Inferior parietal cortex (tissue), 1 donor: ENCODE measurements around the gene OXER1.
A peak's percentile ranks its signal among the peaks of the same experiment; 100 is the strongest.
"Not testable (repeated sequence)": the region's sequence is repeated elsewhere in the genome, so short reads cannot be mapped to it uniquely, and the experiment has no call there.

Source experiments
- DNase-seq: peaks from one replicate; pipeline ENCODE4 v3.0.0-alpha.2; 2016; ENCODE audit errors: extremely low spot score

OXER1 gene

DNA sequence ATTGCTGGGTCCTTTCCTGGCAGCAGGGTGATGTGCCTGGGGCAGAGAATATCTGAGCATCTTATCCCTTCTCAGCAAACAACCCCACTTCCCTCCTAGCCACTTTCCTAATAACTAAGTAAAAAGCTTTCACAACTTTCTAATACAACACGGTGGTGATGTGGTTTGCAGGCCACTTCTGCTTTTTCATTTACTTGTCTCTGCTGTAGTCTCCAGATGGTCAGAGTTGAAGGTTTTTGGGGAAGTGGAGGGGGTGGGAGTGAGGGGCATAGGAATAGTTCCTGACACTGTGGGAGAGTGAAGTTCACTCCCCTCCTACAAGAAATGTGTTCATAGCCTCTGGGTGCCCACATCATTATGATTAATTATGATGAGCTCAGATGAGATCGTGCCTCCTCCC is 11.6 kb downstream of the OXER1 start:
- DNase-seq = no peak

DNA sequence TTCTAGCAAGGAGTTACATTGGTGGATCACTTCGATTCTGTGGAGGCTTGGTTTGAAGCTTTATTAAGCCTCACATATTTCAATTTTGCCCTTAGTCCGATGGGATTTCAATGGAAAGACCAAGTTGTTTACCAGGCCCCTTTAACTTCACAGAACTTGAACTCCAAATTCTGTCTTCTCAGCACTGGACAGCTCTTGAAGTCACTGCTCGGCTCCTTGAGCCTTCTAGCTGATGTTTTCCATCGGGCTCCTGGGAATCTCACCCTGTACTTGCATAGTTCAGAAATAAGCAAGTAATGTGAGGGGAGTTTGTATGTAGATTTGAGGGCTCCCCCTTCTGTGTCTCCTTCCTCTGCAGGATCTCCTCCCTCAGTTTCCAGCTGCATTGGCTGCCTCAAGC is 15.1 kb downstream of the OXER1 start:
- no peak for DNase-seq

DNA sequence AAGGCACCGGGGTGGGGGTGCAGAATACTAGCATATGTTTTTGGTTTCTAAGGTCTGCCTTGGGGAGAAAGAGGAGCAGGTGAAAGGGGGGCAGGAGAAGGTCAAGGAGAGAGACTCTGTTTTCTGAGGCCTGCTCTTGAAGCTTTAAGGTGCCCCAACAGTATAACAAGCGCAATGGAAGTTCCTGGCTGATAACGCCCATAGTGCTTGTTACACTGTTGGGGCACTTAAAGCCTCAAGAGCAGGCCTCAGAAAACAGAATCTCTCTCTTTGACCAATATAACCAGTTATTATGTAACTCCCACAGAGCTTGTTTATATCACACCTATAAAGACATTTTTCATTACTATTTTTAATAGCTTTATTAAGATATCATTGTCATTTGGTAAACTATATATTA is 16.5 kb downstream of the OXER1 start:
- DNase-seq = no peak

DNA sequence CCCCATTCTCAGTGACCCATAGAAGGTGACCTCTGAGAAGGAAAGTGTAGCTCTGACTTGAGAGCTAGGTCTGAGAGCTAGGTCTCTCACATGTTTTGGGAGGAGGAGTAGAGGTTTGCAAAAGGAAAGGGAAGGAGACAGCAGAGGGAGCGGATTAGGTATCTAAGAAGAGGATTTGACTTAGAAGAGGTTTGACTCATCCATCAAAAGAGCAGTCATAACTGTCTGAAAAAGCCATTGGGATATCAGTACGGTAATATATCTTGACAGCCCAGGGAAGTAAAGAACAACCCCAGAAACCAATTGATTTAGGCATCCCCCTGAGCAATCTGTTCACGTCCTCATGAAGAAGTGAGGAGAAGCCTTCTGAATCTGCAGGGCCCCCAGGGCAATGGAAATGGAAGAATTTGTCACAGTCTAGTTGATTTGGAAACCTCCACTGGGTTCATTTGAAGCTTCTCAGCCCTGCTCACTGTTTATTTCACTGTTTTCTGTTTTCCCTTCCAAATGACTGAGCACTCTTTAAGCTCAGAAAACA is 19.3 kb downstream of the OXER1 start:
- no peak for DNase-seq

DNA sequence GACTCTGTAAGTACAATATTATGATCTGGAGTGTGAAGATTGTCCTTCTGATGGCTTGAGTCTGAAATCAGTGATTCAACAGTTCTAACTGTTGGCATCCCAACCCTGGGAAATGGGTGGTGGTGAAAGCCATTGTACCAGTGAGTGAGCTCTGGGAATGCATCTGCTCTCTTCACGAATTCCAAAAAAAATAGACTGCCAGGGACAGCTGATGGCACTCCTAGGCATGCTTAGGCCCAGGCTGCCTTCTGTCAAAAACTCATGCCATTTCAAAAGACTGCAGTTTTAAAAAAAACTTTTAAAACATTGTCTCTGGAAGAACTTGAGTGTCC is 20.3 kb downstream of the OXER1 start:
- no peak for DNase-seq

DNA sequence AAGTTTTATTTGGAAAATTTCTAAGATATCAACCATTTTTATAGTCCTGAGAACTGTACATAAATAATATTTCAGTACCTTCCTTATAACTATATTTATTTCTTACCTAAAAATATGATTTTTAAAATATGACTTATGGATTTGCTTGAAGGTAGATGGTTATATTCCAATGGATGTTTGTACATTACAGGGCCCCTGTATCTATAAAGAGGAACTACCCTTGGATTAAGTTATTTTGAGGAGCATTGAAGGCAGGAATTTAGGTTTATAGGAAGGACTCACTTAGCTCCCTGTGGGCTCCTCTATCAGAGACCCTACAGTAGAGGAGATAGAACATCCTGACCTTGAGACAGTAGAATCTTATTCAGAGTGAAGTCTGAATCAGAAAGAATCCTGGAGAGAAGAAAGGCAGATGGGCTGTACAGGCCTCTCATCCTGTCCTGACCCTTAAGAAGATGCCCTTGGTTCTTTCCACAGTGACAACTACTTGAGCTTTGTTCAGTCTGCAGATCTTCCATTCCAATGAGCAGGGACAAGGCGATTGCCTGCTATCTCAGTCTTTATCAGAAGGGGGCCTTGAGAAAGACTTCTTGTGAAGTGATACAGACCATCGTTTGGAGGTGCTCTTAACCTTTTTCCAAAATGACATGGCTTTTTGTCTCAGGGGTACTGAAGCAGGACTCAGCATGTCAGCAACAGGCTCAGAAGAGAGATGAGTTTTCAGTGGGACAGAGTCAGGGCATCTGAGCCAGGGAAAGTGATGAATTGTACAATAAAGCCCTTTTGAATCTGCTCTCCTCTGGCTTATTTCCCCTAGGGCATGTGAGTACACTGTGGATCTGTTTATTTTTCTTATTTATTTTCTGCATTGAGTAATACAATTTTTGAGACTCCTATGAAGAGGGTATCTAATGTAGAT is 20.9 kb downstream of the OXER1 start:
- no peak for DNase-seq

DNA sequence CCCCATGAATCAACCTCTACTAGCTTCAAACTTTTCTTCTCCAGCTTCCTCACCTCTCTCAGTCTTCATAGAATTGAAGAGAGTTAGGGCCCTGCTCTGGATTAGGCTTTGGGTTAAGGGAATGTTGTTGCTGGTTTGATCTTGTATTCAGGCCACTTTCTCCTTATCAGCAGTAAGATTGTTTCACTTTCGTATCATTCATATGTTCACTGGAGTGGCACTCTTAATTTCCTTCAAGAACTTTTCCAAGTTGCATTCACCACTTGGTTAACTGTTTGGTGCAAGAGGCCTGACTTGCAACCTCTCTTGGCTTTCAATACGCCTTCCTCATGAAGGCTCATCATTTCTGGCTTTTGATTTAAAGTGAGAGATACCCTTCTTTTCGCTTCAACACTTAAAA is 22.8 kb downstream of the OXER1 start:
- no peak for DNase-seq

DNA sequence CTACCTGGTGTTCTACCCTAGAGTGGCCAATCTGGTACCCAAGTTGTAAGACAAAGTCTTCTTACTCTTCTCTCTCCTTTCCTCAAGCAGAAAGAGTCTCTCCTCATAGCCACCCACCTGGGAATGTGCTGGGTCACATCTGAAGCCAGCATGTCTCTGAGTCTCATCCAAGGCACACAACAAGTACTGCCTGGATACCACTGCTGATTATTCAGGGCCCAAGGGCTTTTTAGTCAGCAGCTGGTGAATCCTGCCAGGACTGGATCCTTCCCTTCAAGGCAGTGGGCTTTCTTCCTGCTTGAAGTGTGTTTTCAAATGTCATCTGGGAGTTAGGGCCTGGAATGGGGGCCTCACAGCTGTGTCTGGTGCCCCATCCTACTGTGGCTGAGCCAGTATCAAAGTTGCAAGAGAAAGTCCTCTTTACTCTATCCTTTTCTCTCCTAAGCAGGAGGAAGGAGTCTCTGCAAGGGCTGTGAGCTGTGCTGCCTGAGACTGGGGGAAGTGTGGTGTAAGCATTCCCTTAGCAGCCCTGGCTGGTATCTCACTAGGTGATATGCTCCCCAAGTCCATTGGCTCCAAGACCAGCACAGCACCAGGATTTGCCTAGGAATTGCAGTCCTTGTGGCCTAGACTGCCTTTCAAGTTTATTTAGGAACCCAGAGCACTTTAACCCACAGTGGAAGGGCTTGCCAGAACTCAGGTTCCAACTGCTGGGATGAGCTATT is 27.2 kb downstream of the OXER1 start:
- DNase-seq = no peak

DNA sequence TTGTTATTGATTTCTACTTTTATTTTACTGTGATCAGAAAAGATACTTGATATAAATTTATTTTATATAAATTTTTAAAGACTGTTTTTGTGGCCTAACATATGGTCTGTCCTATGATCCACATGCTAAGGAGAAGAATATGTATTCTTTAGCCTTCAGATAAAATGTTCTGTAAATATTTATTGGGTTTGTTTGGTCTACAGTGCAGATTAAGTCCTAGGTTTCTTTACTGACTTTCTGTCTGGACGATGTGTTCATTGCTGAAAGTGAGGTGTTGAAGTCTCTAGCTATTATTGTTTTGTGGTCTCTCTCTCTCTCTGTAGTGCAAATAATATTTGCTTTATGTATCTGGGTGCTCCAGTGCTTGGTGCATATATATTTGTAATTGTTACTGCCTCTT is 30.1 kb downstream of the OXER1 start:
- no peak for DNase-seq

DNA sequence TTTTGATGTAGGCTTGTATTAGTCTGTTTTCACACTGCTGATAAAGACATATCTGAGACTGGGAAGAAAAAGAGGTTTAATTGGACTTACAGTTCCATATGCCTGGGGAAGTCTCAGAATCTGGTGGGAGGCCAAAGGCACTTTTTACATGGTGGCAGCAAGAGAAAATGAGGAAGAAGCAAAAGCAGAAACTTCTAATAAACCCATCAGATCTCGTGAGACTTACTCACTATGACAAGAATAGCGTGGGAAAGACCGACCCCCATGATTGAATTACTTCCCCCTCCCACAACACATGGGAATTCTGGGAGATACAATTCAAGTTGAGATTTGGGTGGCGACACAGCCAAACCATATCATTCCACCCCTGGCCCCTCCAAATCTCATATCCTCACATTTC is 32.6 kb downstream of the OXER1 start:
- DNase-seq = not testable (repeated sequence)

DNA sequence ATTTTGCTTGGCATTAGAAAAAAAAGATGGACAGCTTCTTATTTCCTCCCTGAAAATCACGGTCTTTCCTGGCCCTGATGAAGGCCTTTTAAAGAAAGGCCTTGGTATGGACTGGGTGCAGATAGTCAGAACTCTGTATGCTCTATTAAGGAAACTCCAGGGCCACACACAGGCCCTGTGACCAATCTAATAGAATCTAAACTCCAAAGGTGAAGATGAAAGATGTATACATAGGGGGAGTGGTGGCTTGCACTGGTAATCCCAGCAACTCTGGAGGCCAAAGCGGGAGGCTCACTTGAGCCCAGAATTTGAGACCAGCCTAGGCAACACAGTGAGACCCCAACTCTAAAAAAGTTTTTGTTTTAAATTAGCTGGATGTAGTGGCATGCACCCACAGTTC is 37.3 kb downstream of the OXER1 start:
- DNase-seq = no peak

DNA sequence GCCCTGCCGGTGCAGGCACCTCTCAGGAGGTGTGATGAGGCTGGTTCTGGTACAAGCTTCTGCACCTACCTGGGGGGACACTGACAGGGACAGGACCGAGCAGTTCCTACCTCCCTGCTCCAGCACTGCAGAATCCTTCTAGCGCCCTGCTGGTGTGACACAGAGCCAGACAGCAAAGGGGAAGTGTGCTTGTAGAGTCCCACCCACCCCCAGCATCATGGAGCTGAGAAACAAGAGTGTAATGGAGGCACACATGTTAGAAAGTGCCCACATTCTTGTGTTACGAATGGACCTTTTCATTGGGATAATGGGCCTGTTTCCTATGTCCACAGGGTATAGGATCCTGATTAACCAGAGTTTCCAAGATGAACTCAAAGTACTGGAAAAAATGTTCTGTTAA is 38.3 kb downstream of the OXER1 start:
- DNase-seq = no peak

DNA sequence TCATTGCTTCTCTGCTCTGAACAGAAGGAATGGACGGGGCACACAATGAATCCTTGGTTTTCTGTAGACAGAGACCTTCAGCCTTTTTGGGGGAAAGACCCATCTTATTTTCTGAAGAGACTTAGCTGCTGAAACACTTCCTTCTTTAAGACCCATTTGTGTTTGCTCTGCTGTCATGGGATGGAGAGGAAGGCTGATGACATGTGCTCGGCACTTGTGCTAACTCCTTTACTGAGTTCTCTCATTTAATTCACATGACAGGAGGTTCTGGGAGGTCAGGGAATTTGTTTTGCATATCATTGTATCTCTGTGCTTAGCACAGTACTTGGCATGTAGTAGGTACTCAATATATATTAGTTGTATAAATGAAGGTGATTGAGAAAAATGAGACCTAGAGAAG is 39.0 kb downstream of the OXER1 start:
- no peak for DNase-seq

DNA sequence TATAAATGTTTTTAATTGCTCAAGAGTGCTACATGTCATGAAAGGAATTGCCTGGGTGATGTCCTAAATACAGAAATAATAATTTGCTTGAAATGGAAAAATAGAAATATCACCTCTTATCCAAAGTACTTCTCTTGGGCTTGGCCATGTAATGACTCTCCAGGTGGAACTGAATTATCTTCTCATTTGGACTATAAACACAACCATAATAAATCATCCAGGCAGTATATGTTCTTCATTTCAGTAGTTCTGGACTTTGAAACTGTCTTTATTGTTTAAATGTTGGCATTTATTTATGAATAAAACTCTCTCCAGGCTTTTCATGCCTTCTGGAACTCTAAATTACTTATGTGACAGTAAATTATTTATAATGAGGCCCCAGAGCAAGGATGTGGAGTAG is 40.5 kb downstream of the OXER1 start:
- no peak for DNase-seq

DNA sequence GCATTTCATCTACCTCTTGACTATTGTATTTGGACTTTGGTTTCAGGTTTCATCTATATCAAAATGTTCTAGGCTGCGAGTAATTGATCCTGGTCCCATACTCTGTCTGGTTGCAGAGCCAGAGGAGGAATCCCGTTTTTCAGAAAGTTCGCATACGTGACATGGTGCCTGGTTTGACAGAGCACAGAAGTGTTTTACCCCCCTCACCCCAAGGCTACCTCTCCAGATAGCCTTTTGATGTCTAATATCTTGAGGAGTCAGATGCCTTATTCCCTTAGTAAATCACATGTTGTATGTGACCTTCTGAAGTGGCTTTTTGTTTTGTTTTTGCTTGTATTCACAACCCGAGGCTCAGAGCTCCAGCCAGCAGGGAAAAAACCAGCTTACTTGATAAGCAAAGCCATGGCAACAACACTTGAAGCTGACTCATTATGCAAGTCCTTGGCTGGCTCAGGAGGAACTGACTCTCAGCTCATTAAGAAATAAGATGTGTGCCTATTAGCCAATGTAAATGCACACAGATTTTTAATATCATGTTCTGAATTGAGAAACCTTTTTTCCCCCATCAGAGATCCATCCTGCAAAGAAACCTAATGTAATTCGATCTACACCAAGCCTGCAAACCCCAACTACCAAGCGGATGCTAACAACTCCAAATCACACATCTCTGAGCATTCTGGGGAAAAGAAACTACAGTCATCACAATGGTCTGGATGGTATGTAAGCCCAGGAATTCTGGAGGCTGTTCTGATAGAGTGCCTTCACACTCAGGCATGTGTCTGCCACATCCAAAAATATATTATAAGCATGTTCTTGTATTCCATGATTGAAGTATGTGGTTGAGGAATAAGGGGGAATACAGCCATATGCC is 41.4 kb downstream of the OXER1 start:
- peak; percentile 60 for DNase-seq

DNA sequence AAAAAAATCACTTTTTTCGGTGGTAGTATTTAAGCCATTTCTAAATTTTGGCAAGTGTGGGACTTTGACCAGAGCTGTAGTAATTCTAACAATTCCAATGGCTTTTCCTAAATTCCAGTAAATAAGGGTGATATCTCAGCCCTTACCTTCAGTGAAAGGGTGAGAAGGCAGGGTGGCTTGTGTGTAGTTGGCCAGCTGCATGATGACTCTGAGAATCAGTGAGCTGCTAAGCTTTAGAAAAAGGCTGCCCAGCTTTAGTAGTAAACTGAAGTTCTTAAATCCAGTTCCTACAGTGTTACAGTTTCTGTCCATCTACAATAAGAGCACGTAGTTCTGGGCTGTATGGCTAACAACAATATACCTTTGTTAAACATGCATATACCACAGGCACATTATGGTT is 42.0 kb downstream of the OXER1 start:
- no peak for DNase-seq

DNA sequence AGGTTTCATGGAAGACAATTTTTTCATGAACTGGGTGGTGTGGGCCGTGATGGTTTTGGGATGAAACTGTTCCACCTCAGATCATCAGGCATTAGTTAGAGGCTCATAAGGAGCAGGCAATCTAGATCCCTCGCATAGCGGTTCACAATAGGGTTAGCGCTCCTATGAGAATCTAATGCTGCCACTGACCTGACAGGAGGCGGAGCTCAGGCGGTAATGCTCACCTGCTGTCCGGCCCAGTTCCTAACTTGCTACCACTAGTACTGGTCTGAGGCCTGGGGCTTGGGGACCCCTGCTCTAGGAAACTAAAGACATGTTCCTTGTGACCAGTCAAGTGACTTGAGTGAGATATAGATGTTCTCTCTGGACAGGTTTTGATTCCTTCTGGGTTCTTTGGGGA is 49.2 kb downstream of the OXER1 start:
- no peak for DNase-seq

DNA sequence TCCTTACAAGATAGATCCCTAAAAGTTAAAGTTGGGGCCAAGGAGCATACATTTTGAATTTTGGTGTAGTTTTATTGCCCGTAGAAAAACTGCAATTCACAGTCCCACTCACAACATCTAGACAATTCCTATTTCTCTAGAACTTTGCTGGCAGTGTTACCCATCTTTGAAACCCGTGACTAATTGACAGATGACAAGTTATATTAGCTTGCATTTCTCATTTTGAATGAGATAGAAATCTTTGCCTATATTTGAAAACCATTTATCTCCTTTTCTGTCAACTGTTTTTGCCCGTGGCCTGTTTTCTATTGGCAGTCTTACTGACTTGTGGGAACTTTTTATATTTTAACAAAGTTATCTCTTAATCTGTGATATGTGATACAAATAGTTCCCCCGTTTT is 50.0 kb downstream of the OXER1 start:
- DNase-seq = no peak

DNA sequence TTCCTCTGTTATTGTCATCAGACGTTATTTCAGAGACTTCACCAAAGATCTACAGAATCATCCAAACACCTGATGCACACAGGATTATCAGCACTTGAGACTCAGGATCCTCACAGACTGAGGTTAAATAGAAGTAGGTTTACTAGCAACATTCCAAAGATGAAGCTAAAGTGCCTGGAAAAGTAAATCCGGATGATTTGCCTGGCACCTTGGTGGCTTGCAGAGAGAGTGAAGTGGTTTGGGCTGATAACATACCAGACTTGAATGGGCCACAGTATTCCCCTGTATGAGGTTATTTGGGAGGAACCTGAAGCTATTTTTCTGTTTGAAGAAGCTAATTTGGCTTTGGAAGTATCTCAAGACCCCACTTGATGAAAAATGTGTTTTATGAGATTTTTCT is 51.0 kb downstream of the OXER1 start:
- no peak for DNase-seq
